Right ventricle myocardium superior (tissue), 1 donor: Measurements from ENCODE around the gene TXK. TPM values are rescaled to one million over a fixed set of nuclear protein-coding genes. Genes with fewer than 3 reads are reported as not detected.
A peak's percentile ranks its signal among the peaks of the same experiment; 100 is the strongest.
"Not testable (repeated sequence)": the region's sequence is repeated elsewhere in the genome, so short reads cannot be mapped to it uniquely, and the experiment has no call there.

Source experiments
- ATAC-seq: fragments of 200-7000 bp; cut with Tn5 transposase; one replicate; pipeline ENCODE4 v1.9.1; 2020; ENCODE audit warnings: mild to moderate bottlenecking; ENCODE audit not compliant: poor library complexity
- DNase-seq: peaks from one replicate; pipeline ENCODE4 v3.0.0-alpha.2; 2020
- intact Hi-C: fragments of 100-400 bp; cut with DNase I; formaldehyde crosslinking; loops from one replicate; pipeline ENCODE4 v1.11.2; 2022
- long read RNA-seq: library from polyadenylated mRNA; unstranded; transcript quantifications from one replicate; pipeline ENCODE4 v2.0.0, GENCODE V29; 2021
- total RNA-seq: library from RNA; stranded (reverse); fragmentation: NEBNext Ultra II Directional; extraction: Animal tissue kit (Norgen Biotek cat#: 25700); gene quantifications from one replicate; pipeline ENCODE4 v1.2.1, GENCODE V29; 2021
- donor health status: DM: no; HTN: yes; CAD: no; lungs with severe emphysema.

TXK gene
- total RNA-seq = 0.43 TPM
- long read RNA-seq, partial matches to known transcripts = 0 of 1 reads
- long read RNA-seq, other reads (novel, unspliced or antisense) = 1 of 1 reads

DNA sequence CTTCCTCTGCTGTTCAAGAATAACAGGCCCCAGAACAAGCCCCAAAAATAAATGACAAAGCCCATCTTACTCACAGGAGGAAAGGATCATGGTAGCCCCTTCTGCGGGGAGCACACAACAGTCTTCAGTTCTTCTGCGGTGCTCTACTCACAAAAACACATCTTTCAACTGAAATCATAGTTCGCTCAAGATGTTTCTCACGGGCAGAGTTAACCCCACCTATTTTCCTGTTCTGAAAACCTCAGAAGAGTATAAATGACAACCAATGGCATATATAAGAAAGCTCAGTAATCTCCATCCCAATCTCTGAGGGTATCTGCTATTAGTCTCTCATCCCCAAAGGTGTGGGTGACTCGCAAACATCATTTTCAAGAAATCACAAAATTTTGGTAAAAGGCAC lies at the start of gene TXK:
TXK (minus strand) TSS at position 170 of the 400 bp plus-strand sequence; CDS start at position 90, 80 bp downstream.
- ATAC-seq (no peak), DNase-seq (no peak)
- intact Hi-C loops = no loop called here

DNA sequence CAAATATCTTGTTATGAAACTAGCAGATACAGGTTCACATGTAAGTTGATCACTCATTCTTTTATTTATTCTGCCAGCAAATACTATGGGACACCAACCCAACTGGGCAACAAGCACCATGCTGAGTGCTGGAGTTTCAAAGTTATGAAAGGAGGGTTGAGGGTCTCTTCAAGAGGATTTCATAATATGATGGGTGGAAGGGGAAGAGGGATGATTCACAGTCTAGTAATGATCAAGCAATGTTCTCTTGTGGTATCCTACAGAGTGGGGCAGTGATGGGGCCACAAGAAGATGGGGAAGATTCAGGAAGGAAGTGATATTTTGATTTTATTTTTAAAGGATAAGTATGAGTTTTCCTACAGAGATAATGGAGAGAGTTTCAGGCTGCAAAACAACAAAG lies 46.2 kb upstream of the TXK start:
- DNase-seq (no peak), ATAC-seq (no peak)
- intact Hi-C loops = no loop called here

DNA sequence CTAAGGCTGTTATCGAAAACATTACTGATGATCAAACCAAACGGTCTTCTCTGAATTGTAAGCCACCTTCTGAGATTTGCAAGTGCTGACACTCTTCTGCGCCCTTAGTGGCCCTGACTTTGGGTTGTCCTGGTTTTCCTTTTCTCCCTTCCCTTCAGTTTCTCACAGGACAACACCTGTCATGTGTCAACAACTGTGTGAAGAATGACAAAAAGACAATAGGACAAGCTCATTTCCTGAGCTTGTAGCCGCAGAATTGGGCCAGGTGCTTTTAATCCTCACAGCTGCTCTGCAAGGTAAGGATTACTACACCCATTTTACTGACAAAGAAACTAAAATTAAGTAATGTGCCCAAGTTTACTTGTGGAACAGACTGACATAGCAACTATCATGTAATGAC lies 44.9 kb upstream of the TXK start:
- ATAC-seq = no peak
- no peak for DNase-seq
- intact Hi-C loops = no loop called here

DNA sequence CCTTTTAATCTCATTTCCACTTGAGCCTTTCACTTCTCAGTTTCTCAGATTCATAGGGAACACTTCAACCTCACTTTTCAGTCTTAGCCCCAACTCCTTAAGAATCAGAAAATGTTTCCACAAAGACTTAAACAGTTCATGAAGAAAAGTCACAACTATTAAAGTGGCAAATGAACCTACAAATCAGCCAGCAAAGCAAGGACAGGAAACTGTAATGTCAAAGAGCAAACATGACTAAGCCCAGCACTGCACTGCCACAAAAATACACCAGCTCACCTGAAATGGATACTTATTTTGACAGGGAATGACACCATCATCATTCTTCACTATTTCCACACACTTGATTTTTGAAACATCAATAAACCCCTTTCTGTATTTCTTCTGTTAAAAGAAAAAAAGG lies 41.8 kb upstream of the TXK start:
- intact Hi-C loops = no loop called here
- DNase-seq (no peak), ATAC-seq (no peak)

DNA sequence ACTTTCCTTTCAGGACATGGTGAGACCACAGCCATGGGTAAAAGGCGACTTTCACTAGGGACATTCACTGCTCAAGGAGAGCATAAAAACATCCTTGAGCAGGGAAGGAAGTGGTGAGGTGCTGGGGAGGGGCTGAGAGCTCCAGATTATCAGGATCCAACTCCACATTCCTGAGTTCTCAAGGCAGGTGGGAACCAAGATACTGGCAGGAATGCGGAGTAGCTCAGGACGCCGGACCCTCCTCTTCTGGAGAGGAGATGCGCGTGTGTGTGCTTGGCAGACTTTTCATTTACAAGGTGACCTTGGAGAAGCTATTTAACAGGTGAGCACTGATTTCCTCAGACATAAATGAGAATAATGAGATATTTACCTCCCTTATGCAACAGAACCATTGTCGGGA lies 41.3 kb upstream of the TXK start:
- no peak for DNase-seq
- ATAC-seq = no peak
- intact Hi-C loops = no loop called here

DNA sequence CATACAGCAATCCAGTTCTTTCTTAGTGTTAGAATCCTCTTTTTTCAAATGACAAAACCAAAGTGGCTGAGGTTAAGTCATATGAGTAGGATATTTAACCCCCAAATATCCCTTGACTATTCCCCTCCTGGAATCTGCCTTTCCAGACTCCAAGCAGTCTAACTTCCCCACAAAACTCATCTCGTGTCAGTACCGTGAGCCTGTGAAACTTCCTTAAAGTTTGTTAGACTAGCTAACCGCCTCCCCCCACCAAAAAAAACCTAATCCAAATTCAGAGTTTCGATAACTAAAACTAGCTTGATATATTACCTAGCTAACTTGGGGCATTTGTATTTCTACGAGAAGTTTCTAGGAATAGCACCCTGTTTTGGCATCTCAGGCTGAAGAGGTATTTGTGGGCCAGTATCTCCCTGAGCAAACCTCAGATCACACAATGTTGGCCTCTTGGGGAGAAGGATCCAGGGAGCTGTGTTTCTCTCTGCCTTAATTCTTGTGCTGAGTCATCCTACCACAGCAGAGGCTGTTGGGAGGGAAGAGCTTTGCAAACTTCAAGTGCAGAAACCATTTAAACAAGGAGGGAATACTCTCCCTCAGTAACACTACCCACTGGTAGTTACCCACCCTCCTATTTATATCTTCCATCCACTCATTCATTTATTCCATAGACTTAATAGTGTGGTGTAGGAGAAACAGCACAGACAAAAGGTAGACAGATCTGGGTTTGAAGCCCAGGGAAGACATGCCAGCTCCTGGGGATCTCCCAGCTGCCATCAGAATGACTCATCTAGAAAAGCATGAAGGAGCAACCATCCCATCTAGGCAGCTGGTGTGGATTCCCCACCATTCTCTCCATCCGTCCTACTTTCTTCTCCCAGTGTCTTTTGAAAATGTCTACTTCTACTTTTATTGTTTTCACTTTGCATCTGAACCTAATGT lies 39.3 kb upstream of the TXK start:
- intact Hi-C loops = no loop called here
- DNase-seq = no peak
- ATAC-seq = peak; percentile 36

DNA sequence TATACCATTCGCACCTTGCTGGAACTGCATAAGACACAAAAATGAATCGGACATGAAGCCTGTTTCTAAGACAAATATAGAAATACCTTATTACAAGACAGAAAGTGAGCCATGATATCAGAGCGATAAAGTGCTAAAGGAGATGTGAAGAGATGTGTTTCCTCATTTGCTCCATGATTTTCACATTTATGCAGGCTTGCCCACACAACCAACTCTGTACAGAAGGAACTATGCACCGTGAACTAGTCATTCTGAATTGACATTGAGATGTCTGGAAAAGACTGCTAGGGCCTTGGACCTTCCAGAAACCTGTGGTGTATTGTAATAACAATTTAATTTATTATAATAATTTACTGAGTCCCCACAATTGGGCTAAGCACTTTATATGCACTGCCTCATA lies 38.6 kb upstream of the TXK start:
- intact Hi-C loops = no loop called here
- DNase-seq = no peak
- no peak for ATAC-seq

DNA sequence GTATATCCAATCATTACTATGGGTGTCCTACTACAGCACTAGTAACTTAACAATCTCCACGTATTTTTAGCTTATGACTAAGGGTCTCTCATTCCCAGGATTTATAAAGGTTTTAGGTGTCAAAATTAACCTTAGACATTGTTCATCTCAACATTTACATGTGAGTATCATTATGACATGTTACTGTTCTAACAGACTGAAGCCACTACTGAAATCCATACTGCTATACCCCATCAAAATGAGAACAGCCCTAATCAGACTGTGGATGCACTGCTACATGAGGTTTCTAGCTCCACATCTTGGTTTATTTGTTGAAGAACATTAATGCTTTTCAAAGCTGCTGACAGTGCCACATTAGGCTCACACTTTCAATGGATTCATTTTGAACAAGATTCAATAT lies 35.6 kb upstream of the TXK start:
- DNase-seq (no peak), ATAC-seq (no peak)
- intact Hi-C loops = no loop called here

DNA sequence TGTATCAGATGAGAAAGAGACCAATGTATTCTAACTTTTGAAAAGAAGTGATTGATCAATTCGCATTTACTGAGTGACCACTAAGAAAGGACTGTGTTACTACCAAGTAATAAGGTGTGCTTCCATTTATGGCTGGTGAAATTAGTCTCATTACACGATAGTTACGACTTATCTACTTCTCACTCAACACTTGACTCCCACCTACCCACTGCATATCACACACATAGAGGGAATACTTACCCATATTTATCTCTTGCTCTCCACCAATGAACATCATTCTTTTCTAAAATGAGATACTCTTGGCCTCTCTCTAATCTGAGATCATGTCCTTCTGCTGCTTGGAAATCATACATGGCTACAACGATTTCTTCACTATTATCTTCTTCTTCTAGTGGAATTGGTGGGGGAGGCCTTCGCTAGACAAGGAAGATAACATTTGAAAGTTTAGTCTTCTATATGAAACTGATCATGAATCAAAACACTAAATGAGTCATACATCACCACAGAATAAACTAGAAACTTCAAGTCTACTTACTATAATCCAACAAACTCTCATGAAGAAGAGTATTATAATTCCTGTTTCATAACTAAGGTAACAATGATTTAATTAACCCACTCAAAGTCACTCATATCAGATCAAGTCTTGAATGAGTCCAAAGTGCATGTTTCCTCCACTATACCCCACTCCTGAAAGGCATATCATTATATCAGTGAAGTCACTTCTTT lies 33.7 kb upstream of the TXK start:
- no peak for ATAC-seq
- intact Hi-C loops = no loop called here
- DNase-seq = no peak

DNA sequence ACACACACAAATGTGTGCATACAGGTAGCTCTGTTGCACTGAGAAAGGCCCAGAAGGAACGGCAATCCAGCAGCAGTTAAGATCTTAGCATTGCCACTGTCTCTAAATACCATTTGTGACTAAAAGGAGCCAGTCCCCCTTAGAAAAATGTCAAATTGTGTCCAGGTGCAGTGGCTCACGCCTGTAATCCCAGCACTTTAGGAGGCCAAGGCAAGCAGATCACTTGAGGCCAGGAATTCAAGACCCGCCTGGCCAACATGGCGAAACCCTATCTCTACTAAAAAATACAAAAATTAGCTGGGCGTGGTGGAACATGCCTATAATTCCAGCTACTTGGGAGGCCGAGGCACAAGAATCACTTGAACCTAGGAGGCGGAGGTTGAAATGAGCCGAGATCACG lies 30.5 kb upstream of the TXK start:
- DNase-seq, ATAC-seq, intact Hi-C loops: not testable (repeated sequence)

DNA sequence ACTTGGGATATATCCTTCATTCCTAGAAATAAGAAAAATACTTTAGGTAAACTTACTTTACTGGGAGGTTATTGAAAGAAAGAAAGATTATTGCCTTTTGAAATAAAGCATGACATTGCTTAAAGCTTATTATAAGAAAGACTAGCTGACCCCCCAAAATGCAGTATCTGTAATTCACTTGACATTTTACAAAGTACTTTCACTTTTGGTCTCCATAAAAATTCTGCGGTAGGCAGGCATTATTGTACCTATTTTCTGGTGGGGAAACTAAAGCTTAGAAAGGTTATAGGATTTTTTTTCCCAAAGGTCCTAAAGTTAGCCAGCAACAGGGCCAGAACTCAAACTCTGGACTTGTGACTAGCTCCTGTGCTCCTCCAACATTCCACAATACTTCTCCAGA lies 29.7 kb upstream of the TXK start:
- DNase-seq = no peak
- intact Hi-C loops = no loop called here
- no peak for ATAC-seq

DNA sequence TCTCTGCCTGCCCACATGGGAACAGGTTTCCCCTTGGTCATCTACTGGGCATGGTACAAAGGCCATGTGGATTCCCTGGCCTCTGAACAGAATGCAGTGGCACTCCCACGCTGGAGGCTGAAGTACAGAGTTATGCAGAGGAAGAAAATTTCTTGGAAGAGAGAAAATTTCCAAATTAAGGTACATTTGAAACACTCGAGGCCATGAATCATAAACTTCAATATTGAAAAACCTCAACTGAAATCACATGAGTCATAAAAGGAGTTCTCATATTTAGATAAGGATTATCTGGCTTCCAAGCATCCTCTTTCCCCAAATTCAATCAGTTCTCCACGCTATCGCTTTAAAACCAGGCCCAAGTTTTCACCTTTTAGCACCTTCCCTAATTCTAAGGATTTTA lies 28.1 kb upstream of the TXK start:
- ATAC-seq (no peak), DNase-seq (no peak)
- intact Hi-C loops = no loop called here

DNA sequence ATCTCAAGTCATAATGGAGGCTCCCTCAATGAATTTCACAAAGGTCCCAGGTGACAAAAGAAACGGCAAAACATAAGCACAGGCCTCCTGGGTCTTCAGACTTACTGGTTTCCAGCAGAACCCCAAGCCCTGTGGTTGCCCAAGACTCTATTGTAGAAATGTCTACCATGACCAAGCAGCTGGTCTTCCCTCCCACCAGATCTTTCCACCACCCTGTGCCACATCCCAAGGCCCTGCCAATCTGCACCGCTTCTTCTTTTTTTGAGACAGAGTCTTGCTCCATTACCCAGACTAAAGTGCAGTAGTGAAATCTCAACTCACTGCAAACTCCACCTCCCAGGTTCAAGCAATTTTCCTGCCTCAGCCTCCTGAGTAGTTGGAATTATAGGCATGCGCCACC lies 23.2 kb upstream of the TXK start:
- intact Hi-C loops = no loop called here
- ATAC-seq = no peak

DNA sequence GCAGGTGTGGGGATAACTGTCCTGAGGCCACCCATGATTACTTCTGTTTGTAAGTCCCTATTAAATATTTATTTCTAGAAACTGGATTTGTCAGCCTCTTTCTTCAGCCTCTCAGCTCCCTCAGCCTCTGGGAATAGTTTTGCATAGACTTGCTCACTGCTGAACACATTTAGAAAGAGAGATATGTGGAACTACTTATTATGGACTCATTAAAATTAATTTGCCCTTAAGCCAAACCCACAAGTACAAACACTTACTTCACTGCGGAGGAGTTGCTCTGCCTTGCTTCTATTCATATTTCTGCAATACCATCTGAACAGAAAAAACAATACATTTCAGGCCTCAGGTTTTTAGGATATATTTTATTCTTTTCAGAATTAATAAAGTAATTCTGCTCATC lies 22.4 kb upstream of the TXK start:
- ATAC-seq = no peak
- no peak for DNase-seq
- intact Hi-C loops = no loop called here

More for the DNA sequence above, 23.2 kb upstream of the TXK start:
- no peak for DNase-seq

DNA sequence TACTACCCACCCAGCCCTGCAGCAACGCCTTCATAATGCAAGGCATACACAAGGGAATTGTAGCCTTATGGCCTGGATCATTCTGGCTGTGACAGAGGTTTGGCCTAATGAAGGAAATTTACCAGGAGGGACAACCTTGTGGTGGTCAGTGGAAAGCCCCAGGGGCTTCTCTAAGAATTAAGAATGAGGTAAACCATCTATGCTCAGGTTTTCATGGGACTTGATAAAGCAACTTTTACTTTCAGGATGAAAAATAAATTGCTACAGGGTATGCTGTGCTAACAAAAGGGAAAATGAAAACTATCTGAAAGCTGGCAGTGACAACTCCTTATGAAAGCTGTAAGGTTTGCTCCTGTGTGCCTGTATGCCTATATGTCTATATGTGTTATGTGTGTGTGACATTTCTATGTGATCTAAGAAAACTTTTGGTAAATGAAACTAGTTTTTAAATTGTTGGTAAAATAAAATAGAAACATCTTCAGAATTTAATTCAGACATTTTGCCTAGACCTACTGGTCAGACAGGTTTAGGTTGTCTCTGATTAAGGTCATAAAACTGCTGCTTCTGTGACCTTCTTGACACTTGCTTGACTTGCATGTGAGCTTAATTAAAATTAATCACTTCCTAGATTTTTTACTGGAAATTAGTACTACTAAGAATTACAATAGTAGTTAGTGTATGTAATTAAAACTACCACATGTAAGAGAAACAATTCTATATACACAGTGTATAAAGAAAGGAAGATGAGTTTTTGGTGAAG lies 19.9 kb upstream of the TXK start:
- ATAC-seq = no peak
- no peak for DNase-seq
- intact Hi-C loops = no loop called here

DNA sequence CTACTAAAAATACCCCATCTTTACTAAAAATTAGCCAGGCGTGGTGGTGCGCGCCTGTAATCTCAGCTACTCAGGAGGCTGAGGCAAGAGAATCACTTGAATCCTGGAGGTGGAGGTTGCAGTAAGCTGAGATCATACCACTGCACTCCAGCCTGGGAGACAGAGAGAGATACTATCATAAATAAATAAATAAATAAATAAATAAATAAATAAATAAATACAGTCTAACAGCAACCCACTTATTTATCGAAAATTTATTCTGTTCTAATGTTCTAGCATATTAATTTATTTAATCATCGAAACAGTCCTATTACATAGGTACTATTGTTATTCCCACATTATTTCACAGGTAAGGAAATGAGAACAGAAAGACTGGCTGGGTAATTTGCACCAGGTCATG lies 18.2 kb upstream of the TXK start:
- ATAC-seq = no peak
- no peak for DNase-seq
- intact Hi-C loops = no loop called here

DNA sequence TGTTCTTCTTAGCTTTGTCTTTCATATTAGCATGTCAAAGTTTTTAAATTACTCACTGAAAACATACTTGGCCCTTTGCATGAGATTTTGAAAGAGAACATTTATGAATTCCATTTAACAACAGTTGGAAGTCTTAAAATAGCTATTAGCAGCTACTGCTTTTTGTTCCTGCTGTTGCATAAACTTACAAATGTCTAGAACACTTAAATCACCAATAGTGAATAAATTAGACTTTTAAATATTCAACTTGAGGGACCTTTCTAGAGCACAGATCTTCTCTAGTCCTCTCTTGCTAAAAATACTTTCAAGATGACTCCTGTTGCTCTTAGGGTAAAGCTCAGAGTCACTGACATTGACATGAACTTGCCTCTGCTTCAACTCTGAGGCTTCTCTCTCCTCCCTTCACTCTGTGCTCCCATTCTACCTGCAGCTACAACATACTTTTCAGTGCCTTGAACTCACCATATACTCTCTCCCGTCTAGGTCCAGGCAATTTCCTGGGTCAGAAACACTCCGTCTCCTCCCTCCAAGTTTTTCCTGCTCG lies 15.8 kb upstream of the TXK start:
- ATAC-seq (no peak), DNase-seq (no peak)
- intact Hi-C loops = no loop called here

DNA sequence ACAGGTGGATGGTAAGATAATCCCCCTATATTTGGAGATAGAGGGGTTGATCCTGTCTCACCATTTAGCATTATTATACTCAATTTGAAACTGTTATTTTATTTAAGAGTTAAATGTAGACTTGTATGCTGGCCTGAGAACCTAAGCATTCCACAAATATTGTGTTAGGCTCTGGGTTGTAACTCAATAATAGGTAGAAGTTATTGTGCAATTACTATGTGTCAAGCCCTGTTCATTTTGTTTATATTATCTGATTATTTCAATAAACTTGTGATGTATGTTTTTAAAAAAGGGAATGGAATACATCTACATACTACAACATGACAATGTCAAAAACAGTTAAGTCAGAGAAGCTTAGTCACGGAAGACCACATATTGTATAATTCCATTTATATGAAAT lies 13.6 kb upstream of the TXK start:
- intact Hi-C loops = no loop called here
- DNase-seq (no peak), ATAC-seq (no peak)

DNA sequence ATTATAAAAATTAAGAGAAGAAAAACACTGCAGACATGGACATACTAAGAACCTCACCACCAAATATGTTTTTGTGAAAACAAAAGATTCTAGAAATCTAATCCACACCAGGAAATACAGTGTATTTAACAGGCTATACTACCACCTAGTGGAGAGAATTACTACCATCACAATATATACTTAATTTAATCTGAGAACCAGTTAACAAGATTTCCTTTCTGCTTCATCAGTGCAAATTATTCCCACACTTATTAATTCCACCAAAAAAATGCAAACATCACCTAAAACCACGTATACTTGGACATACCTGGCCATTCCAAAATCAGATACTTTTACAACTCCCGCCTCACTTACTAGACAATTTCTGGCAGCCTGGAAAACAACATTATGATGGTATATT lies 7.0 kb upstream of the TXK start:
- DNase-seq (no peak), ATAC-seq (peak; percentile 67)
- intact Hi-C loops = no loop called here
